CD1c-positive myeloid dendritic cell (primary cell): ENCODE results near the gene PEX13.
A peak's percentile ranks its signal among the peaks of the same experiment; 100 is the strongest.
"Not testable (repeated sequence)": the region's sequence is repeated elsewhere in the genome, so short reads cannot be mapped to it uniquely, and the experiment has no call there.

Experiments used
- DNase-seq: peaks from one replicate; pipeline ENCODE4 v3.0.0-alpha.2; 2016; ENCODE audit errors: extremely low spot score

PEX13 gene, protein sequence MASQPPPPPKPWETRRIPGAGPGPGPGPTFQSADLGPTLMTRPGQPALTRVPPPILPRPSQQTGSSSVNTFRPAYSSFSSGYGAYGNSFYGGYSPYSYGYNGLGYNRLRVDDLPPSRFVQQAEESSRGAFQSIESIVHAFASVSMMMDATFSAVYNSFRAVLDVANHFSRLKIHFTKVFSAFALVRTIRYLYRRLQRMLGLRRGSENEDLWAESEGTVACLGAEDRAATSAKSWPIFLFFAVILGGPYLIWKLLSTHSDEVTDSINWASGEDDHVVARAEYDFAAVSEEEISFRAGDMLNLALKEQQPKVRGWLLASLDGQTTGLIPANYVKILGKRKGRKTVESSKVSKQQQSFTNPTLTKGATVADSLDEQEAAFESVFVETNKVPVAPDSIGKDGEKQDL

DNA sequence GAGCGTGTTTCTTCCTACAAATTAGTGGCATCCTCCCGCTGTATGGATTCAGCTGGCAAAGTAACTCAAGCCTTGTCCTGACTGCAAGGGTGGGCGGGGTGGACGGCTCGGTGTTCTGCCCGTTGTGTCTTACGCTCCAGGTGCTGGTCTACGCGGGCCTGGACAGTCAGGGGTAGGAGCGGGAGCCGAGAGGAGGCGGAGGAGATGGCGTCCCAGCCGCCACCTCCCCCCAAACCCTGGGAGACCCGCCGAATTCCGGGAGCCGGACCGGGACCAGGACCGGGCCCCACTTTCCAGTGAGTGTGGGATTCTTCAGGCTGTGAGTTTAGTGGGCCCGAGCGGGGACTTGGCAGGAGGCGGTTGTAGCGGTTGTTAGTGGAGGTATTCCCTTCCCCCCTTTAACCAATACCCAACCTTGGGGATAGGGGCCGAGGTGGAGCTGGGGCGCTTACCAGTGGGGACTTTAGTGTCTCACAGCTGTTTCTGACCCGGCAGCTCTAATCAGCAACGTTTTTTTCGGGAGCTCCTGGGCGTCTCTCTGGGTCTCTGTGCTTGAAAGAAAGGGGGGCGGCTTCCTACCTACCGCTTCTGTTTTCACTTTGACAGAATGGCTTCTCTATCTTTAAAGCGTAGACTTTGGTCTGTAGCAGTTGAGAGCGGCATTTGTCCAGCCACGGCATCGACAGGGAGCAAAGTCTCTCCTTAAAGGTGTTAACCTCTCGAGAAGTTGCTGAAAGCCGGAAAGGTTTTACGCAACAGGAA lies at the start of gene PEX13, which contains the start of gene PUS10:
Gene PEX13 (plus strand): TSS at position 165 of the 762 bp plus-strand sequence. CDS start 40 bp downstream, at position 205.
Gene PUS10 (minus strand): TSS at position 700 of the 762 bp plus-strand sequence. CDS start 6,365 bp downstream, outside the sequence.
- peak; percentile 66 for DNase-seq

DNA sequence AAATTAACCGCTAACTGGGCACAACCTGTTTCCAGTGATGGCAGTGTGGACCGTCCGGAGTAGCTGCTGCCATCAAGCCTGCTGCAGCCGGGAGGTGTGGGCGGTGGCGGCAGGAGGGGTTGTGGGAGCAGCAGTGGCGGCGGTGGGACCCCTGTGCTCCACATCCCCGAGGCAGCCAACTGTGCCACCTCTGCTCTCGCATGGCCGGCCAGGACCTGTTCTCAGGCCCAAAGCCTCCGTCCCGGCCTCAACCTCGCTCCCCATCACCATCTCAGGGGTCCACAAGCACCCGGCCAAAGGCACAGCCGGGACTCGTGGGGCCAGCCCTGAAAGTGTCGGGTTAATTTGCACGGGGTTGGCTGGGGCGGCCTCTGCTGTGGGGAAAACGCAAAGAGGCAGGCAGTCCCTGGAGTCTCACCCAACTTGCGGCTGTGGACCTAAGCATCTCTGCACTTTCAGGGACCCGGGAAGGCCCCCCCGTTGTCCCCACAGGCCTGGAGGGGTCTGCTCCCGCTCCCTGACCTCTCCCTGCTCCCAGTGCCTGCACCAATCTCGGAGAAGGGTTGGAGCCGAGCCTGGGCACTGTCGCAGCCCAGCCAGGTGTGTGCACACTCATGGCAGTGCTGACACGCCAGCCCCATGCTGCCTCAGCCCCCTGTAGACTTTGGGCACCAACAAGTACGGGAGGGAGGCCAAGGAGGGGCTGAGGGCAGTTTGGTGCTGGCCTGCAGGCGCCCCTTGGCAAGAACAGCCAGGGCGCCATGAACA lies 44.4 kb upstream of the PEX13 start:
- no peak for DNase-seq

DNA sequence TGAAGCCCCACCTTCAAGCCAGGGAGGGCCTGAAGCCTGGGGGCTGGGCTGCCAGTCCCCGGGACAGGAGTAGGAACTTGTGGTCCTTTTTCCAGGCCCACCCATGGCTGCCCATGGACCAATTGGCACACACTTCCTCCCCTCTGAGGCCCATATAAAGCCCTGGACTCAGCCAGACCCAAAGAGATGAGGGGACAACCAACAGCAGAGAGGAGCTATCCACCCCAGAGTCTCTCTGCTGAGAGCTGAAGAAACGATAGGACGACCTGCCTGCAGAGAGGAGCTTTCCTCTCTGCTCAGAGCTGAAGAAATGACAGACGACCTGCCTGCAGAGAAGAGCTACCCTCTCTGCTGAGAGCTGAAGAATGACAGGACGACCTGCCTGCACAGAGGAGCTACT lies 43.8 kb upstream of the PEX13 start:
- DNase-seq: no peak

DNA sequence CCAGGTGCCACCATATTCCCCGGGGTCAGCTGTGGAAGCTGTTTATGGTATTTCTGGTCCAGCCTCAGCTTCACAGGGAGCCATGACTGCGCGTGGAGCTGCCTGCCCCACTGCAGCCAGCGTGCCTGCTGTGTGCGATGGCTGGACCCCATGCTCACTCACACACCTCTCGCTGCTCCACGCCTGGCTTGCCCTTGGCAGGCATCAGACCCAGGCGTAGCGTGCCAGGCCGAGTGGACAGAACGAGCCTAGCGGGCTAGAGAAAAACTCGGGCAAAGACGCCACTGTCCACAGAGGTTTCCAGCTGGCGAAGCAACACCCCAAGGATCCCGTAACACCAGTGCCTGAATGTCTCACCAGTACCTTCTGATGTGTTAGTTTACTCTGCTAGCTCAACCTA lies 42.9 kb upstream of the PEX13 start:
- DNase-seq: no peak

DNA sequence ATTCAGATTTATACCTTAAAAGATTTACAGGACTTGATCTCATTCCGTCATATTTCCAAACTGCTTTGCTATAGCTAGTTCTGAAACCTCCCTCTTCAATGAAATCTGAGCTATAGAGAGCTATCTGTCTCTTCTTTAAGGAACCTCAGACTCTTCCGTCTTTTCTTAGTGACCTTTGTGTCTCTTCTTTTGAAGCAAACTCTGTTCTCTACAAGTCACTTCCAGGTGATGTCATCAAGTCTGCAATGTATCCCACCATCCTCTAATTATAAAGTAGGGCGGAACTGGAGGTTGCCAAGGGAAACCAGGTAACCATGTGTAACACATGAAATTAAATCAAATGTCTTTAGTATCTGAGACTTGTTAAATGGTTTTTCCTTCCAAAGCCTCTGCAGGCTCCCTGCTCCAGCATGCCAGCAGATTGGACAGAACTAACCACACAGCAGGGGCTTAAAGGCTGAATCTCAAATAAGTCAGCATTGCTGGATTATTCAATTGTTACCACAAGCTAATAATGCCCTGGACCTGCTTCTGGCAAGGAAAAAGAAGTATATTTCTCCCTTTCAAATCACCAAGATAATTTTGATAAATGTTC lies 41.2 kb upstream of the PEX13 start:
- DNase-seq: no peak

DNA sequence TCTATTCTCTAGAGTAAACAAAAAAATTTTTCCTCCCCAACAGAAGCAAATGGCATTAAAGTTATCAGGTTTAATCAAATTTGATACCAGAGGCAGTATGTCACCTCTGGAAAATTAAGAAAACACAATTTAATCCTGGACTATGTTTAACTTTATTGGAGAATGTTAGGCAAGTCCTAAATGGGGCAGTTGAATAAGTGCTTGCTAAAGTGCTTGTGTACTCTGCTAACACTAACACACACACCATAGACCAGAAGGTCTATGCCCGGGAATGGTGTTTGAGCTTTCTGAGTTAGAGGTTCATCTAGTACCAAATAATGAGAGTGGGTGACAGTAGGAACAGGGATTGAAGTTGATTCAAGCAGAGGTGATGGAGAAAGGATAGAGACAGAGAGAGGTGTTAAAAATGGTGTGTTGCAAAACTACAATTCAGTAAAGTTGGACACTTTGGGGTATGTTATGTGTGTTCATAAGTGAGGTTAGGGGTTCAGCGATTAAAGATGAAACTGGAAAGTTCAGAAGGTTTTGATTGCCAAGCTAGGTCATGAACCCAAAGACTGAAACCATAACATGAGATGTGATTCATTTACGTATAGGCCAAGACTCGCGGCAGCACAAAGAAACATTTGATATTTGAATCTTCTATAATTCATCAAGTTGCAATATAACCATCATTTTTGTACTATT lies 40.5 kb upstream of the PEX13 start:
- no peak for DNase-seq

DNA sequence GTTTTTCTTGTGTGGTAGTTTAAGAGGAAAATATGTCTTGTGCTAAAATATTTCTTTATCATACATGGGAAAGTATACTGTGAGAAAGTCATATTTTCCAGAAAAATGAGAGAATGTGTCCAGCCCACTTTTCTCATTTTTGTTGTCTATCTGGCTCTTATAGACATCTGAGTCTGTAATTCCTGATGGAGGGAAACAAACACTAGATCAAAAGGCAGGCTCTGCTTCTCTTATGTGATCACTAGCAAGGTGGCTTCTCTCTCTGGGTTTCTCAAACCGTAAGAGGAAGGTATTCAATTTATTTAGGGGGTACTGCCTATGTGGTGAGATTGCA lies 40.0 kb upstream of the PEX13 start:
- no peak for DNase-seq

DNA sequence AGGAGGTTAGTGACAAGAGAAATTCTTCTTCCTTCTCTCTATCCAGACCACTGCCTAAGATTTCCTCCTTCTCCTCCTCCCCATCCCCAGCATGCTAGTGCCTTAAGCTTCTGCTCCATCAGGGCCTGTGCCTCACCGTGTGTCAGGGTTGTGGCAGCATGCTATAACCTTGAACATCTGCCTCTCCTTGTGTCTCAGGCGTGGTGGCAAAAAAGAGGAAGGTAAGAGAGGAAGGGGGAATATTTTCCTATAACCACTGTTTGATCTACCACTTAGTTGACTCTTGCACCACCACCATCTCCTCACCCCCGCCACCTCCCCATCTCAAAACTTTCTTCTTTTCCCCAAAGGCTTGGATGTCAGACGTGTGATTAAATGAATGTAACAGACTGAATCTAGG lies 38.3 kb upstream of the PEX13 start:
- DNase-seq: peak; percentile 25

DNA sequence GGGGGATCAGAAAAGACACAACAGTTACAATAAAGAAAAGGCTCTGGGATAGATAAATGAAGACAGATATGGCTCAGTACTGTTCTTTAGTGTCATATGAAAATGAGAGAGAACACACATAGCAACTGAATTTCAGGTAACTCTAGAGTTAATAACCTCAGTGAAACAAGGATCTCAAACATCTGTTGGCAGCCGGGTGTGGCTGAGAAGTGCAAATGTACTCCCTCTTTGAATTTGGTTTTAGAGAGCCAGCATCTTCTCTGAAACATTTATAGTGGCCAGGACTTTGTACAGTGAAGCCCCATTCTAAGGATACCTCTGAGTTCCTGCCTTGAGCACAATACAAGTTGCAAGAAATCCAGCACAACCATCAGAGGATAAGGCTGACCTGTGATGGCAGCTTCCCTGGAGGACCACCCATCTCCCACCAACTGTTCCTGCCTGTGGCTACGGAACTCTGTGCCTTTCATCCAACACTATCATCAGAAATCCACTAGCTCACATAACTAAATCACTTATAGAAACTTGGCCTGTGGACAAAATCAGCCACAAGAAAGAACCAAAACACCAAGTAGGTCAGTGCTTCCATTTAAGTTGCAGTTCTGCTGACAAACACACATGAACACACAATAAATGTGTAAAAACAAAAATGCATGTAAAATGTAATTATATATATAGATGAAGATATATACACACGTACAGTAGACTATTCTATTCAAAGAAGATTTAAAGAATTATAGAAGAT lies 37.3 kb upstream of the PEX13 start:
- no peak for DNase-seq

DNA sequence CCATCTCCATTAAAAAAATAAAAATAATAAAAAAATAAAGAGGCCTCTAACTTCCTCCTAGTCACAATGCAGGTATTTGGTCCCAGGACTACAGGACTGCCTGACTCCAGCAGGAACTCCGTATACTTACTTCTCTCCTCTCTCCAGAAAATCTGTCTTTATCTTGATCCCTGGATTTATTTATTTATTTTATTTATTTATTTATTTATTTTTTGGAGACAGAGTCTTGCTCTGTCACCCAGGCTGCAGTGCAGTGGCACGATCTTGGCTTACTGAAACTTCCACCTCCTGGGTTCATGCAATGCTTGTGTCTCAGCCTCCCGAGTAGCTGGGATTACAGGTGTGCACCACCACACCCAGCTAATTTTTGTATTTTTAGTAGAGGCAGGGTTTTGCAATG lies 35.5 kb upstream of the PEX13 start:
- DNase-seq: not testable (repeated sequence)

DNA sequence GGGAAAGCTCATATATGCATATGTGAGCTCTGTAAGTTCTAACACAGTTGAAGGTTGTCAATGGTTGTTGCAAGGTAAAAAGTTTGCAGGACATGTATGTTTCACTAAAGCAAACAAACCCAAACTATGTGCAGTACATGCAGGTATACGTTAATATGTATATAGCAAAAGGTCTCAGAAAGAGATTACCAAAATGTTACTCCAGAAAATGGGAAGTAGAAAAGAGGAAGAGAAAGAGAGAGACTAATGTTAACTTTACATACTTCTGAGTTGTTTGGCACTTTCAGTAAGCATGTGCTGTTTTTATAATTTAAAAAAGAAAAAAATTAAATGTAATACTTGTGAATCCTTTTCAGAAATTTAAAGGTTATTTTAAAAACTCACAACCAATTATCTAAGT lies 32.8 kb upstream of the PEX13 start:
- DNase-seq: peak; percentile 68

DNA sequence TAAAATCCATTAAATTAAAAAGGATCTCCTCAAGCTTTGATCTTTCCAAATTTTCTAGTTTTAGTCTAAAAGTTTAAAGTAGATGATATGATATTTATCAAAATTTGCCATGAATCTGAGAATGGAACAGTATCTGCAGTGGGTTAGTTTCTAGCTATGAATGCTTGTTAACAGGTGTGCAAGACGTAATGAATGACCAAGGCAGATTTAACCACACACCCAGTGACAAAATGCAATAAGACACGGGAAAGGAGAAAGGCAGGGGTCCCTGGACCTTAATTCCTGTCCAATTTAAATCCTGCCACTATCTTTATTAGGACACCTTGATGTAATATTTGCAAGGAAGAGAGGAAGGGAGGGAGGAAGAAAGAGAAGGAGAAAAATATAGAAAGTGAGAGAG lies 30.5 kb upstream of the PEX13 start:
- no peak for DNase-seq

DNA sequence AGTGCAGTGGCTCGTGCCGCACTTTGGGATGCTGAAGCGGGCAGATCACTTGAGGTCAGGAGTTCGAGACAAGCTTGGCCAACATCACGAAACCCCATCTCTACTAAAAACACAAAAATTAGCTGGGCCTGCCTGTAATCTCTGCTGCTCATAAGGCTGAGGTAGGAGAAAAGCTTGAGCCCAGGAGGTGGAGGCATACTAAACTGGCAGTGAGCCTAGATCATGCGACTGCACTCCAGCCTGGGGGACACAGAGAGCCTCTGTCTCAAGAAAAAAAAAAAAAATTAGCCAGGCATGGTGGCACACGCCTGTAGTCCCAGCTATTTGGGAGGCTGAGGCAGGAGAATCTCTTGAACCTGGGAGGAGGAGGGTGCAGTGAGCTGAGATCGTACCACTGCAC lies 29.9 kb upstream of the PEX13 start:
- not testable (repeated sequence) for DNase-seq

DNA sequence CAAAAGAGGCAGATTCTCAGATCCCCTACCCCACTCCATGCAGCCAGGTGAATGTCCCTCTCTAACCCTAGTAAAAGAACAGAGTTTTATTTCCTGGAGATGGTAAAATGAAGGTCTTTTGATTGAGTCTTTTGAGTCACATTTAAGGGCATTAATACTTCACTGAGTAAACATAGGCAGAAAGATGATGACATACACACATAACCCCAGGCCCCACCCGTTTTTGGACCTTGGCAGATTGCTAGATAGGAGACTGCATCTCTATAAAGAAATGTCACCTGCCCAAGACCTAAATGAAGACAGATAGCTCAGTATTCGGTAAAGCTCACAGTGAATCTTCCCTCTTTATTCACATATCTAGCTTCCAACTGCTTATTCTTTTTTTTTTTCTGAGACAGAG lies 28.3 kb upstream of the PEX13 start:
- no peak for DNase-seq

DNA sequence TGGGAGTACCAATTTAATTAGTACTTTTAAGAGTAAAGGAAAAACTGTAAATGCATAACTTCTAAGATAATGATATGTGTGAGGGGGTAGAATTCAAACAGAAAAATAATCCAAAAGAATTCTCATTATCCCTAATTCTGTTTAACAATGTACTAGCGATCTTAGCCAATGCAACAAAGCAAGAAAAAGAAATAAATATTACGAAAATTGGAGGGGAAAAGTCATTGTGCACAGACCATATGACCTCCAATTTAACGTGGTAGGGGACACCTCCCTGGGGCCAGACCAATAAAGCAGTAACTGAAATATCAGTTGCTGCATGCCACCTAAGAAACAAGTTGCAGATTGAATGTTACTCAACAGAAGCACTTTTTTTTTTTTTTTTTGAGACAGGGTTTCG lies 25.9 kb upstream of the PEX13 start:
- no peak for DNase-seq

DNA sequence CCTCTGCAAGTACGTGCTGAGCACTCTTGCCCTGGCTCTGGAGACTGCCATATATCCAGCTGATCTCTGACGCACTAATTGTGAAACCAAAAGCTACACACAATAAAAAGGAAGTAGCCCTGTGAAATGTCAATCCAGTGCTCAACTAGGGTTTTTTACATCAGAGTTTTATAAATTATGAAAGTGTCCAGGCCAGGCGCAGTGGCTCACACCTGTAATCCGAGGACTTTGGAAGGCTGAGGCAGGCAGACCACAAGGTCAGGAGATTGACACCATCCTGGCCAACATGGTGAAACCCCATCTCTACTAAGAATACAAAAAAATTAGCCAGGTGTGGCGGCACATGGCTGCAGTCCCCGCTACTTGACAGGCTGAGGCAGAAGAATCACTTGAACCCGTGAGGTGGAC lies 24.5 kb upstream of the PEX13 start:
- peak; percentile 91 for DNase-seq

DNA sequence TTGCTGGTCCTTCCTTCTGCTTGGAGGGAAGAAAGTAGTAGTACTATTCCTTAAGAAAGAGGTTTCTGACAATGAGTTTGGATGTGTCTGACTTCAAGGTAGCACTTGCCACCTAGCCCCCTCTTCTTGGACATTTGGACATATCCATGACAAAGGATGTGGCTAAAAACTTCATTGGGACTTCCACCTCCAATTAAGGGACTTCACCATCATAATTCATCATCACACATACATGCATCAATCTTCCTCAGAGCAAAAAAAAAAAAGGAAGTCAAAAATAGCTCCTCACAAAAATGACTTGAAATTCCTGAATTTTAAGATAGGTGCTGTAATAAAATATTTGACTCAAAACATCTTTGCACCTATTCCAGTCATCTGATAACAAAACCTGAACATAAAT lies 23.4 kb upstream of the PEX13 start:
- no peak for DNase-seq

DNA sequence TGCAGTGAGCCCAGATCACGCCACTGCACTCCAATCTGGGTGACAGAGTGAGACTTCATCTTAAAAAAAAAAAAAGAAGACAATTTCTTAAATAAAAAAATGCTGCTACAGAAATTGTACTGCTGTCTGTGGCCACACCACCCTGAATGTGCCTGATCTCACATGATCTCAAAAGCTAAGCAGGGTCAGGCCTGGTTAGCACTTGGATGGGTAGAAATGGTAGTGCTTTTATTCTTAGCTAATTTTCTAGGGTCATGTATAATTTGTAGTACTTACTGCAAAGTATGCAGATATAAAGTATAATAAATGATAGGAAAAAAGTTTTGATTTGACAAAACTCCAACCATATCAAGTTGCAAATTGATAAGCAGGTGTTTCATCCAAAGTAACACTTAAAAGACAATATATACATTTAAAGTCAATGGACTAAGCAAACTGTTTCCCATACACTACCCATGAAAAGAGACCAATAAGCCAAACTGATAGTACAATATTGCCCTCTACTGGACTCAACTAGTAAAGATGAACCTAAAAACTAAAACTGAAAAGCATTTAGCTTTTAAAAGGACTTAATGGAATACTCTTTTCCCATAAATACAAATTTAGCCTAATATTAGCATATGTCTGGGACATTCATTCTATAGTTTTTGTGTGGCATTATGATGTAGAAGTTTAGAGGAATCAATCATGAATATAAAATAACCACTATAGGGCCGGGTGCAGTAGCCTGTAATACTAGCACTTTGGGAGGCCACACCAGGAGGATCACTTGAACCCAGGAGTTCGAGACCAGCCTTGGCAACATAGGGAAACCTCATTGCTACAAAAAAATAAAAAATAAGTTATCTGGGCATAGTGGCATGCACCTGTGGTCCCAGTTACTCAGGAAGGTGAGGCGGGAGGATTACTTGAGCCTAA lies 18.6 kb upstream of the PEX13 start:
- peak; percentile 79 for DNase-seq

DNA sequence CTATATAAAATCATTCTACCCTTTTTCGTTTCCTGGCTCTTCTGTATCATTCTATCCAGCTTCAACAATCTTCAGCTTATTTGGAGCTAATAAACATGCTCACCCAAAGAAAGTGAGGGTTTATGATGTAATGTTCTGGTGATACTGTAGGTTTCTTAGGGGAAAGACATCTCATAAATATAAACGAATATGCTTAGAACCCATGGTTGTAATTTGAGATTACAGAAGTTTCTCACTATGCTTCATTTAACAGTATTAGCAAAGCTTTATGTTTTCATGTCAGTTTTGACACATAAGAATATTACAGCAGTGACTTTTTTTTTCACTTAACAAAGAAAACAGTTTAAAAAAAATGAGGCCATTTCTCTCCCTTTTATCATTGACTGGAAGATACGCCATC lies 11.8 kb upstream of the PEX13 start:
- no peak for DNase-seq
